K562 (cell line): ENCODE results near the gene PGD. TPM values are rescaled to one million over a fixed set of nuclear protein-coding genes. Genes with fewer than 3 reads are reported as not detected.

ENCODE experiments used
- ADNP ChIP-seq: fragments of 200-800 bp; sonication (Bioruptor generic); IDR thresholded peaks from 2 replicates; pipeline ENCODE4 v1.6.1; 2016; ENCODE audit warnings: missing genetic modification characterization, missing compliant biosample characterization
- ETV6 ChIP-seq, 3 experiments: fragments of 150-350 bp in 1 of 3; sonication (generic) in 1 of 3; formaldehyde crosslinking in 1 of 3; IDR thresholded peaks; 2 replicates each; pipeline versions ENCODE4 v1.6.1 to v1.8.0; 2014 to 2022; ENCODE audit warnings: borderline replicate concordance in 2 of 3, low read depth in 2 of 3, antibody characterized with exemption in 1 of 3, low read length in 1 of 3, mild to moderate bottlenecking in 1 of 3, missing genetic modification reagents in 1 of 3
- HDAC6 ChIP-seq: IDR thresholded peaks from 2 replicates; pipeline ENCODE4 v1.6.1; 2012; ENCODE audit warnings: low read depth, mild to moderate bottlenecking, control low read depth, inconsistent platforms, low read length, moderate library complexity
- HMG20A ChIP-seq: fragments of 450-650 bp; formaldehyde crosslinking; conservative IDR thresholded peaks from 2 replicates; pipeline ENCODE4 v1.4.0; 2020; ENCODE audit warnings: mild to moderate bottlenecking, mixed read lengths
- MECOM ChIP-seq: fragments of 250-450 bp; sonication (Bioruptor Pico); IDR thresholded peaks from 2 replicates; pipeline ENCODE4 v1.8.0; 2022; ENCODE audit warnings: inconsistent platforms
- NUFIP1 ChIP-seq: fragments of 450-650 bp; IDR thresholded peaks from 2 replicates; pipeline ENCODE4 v1.6.1; 2018; ENCODE audit not compliant: partially characterized antibody
- SMC3 ChIP-seq: conservative IDR thresholded peaks from 2 replicates; pipeline ENCODE4 v1.6.1; 2011; ENCODE audit warnings: low read depth, low read length, improper control_type of control experiment; ENCODE audit not compliant: insufficient read depth
- ZFP36 ChIP-seq: fragments of 150-350 bp; IDR thresholded peaks from 2 replicates; pipeline ENCODE4 v1.6.1; 2018; ENCODE audit warnings: low read length, low read depth; ENCODE audit not compliant: partially characterized antibody
- ZKSCAN8 ChIP-seq: fragments of 200-800 bp; sonication (Bioruptor generic); IDR thresholded peaks from 2 replicates; pipeline ENCODE4 v1.6.1; 2016; ENCODE audit warnings: missing genetic modification characterization, missing compliant biosample characterization
- ZNF384 ChIP-seq: IDR thresholded peaks from 2 replicates; pipeline ENCODE4 v1.6.1; 2012; ENCODE audit warnings: low read depth, low read length, improper control_type of control experiment
- ZZZ3 ChIP-seq: fragments of 450-650 bp; IDR thresholded peaks from 2 replicates; pipeline ENCODE4 v1.6.1; 2016; ENCODE audit warnings: antibody characterized with exemption, mild to moderate bottlenecking, moderate library complexity
- polyA plus RNA-seq, 8 experiments: library from polyadenylated mRNA; depleted of rRNA in 4 of 8; stranded (reverse) in 5 of 8; unstranded in 3 of 8; fragments of >200 nt; fragmentation: Nextera tagmentation in 2 of 8; fragmentation: Illumina TruSeq in 1 of 8; extraction: Ambion mirVana in 2 of 8; extraction: Trizol in 1 of 8; gene quantifications; 2 replicates each; pipeline versions ENCODE4 v1.2.1 to v1.2.3, GENCODE V29; 2011 to 2014; ENCODE audit warnings: inconsistent platforms in 1 of 8, missing spikeins in 1 of 8
- total RNA-seq, 7 experiments: library from RNA; depleted of rRNA in 6 of 7; stranded (reverse); fragments of >200 nt in 6 of 7; fragmentation: Illumina TruSeq in 2 of 7; extraction: Trizol in 2 of 7; gene quantifications; 2 replicates each; pipeline versions ENCODE4 v1.2.1 to v1.2.3, GENCODE V29; 2011 to 2021; ENCODE audit warnings: low replicate concordance in 1 of 7
- TF ChIP-seq, protein P1 (sequence below): fragments of 450-650 bp; formaldehyde crosslinking; IDR thresholded peaks from 2 replicates; pipeline ENCODE4 v1.4.0; 2022; ENCODE audit warnings: missing genetic modification characterization
- TF ChIP-seq, protein P2 (sequence below): fragments of 250-450 bp; sonication (Bioruptor Pico); IDR thresholded peaks from 2 replicates; pipeline ENCODE4 v1.5.0; 2021
- TF ChIP-seq, protein P3 (sequence below): fragments of 250-450 bp; sonication (Bioruptor Pico); IDR thresholded peaks from 2 replicates; pipeline ENCODE4 v1.5.0; 2020; ENCODE audit warnings: mild to moderate bottlenecking, borderline replicate concordance
- TF ChIP-seq, protein P4 (sequence below): IDR thresholded peaks from 3 replicates; pipeline ENCODE4 v1.6.1; 2011; ENCODE audit warnings: borderline replicate concordance, mild to moderate bottlenecking, moderate library complexity; ENCODE audit not compliant: insufficient read length; ENCODE audit errors: extremely low read depth
- TF ChIP-seq, protein P5 (sequence below): fragments of 450-650 bp; formaldehyde crosslinking; IDR thresholded peaks from 2 replicates; pipeline ENCODE4 v1.4.0; 2020; ENCODE audit warnings: mild to moderate bottlenecking, moderate library complexity

PGD gene
- total and polyA plus RNA-seq, 9 of the 15 experiments (the other 6 are each of a cell fraction or from before 2014, with no cell fraction given): 177 to 542 (median 270) TPM

DNA sequence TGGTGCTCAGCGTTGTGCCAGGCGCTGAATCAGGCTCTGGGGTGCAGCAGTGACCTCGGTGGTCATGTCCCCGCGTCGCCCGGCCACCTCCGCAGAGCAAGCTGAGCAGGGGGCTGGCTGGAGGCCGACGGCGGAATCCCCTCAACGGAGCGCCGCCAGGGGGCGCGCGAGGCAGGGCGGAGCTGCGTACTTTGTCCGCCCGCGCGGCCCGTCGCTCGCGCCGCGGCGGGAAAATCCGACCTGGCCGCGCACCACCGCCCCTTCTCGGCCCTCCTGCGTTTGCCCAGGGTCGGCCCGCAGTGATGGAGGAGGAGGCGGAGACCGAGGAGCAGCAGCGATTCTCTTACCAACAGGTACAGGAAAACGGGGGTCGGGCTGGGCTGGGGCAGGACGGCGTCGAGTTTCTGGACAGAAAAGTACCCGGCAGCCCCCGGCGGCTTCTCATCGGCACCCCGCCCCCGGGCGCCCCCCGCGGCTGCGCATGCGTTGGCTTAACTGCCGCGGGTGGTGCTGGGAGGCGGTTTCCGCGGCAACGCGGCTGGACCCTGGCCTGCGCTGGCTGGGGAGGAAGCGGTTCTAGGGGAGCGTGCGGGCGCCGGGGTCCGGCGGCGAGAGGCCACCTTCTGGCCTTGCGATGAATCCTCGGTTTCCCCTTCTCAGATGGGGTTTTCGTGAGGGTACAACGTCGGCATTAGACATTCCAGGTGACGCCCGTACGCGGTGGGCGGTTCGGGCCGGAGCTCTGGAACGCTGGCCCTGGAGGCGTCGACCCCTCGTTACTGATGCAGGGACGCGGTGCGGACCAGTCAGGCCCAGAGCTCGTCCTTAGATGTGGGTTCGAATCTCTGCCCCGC, 31.6 kb downstream of the PGD start, which contains the start of gene CENPS (continued):
- TF ChIP-seq, protein P1, sequence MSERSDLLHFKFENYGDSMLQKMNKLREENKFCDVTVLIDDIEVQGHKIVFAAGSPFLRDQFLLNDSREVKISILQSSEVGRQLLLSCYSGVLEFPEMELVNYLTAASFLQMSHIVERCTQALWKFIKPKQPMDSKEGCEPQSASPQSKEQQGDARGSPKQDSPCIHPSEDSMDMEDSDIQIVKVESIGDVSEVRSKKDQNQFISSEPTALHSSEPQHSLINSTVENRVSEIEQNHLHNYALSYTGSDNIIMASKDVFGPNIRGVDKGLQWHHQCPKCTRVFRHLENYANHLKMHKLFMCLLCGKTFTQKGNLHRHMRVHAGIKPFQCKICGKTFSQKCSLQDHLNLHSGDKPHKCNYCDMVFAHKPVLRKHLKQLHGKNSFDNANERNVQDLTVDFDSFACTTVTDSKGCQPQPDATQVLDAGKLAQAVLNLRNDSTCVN (CRISPR knock-in tag): 0 out of 2 replicates have a peak, but pooled peaks have one; percentile 25
- TF ChIP-seq ADNP (tag) (no peak), MECOM (CRISPR knock-in tag) (0 out of 2 replicates have a peak, but pooled peaks have one; percentile 44), ETV6 (IDR thresholded peaks at IDR 0.05; ENCODE audit: borderline replicate concordance in 1 of 2, low read depth in 2 of 2, low read length in 1 of 2) (no peak), ETV6 (CRISPR knock-in tag; IDR thresholded peaks at IDR 0.05; ENCODE audit: borderline replicate concordance) (0 out of 2 replicates have a peak, but pooled peaks have one; percentile 84), SMC3 (peak; percentile 98), HMG20A (CRISPR knock-in tag) (no peak), ZFP36 (peak; percentile 17), HDAC6 (no peak), ZNF384 (0 out of 2 replicates have a peak, but pooled peaks have one; percentile 43), NUFIP1 (peak; percentile 89), ZKSCAN8 (CRISPR knock-in tag) (no peak), ZZZ3 (peak; percentile 82)
- TF ChIP-seq, protein P2, sequence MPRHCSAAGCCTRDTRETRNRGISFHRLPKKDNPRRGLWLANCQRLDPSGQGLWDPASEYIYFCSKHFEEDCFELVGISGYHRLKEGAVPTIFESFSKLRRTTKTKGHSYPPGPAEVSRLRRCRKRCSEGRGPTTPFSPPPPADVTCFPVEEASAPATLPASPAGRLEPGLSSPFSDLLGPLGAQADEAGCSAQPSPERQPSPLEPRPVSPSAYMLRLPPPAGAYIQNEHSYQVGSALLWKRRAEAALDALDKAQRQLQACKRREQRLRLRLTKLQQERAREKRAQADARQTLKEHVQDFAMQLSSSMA: peak; percentile 32; the same call in 1 of the 2 replicates
- TF ChIP-seq, protein P3, sequence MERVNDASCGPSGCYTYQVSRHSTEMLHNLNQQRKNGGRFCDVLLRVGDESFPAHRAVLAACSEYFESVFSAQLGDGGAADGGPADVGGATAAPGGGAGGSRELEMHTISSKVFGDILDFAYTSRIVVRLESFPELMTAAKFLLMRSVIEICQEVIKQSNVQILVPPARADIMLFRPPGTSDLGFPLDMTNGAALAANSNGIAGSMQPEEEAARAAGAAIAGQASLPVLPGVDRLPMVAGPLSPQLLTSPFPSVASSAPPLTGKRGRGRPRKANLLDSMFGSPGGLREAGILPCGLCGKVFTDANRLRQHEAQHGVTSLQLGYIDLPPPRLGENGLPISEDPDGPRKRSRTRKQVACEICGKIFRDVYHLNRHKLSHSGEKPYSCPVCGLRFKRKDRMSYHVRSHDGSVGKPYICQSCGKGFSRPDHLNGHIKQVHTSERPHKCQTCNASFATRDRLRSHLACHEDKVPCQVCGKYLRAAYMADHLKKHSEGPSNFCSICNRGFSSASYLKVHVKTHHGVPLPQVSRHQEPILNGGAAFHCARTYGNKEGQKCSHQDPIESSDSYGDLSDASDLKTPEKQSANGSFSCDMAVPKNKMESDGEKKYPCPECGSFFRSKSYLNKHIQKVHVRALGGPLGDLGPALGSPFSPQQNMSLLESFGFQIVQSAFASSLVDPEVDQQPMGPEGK (CRISPR knock-in tag): no peak
- TF ChIP-seq, protein P4, sequence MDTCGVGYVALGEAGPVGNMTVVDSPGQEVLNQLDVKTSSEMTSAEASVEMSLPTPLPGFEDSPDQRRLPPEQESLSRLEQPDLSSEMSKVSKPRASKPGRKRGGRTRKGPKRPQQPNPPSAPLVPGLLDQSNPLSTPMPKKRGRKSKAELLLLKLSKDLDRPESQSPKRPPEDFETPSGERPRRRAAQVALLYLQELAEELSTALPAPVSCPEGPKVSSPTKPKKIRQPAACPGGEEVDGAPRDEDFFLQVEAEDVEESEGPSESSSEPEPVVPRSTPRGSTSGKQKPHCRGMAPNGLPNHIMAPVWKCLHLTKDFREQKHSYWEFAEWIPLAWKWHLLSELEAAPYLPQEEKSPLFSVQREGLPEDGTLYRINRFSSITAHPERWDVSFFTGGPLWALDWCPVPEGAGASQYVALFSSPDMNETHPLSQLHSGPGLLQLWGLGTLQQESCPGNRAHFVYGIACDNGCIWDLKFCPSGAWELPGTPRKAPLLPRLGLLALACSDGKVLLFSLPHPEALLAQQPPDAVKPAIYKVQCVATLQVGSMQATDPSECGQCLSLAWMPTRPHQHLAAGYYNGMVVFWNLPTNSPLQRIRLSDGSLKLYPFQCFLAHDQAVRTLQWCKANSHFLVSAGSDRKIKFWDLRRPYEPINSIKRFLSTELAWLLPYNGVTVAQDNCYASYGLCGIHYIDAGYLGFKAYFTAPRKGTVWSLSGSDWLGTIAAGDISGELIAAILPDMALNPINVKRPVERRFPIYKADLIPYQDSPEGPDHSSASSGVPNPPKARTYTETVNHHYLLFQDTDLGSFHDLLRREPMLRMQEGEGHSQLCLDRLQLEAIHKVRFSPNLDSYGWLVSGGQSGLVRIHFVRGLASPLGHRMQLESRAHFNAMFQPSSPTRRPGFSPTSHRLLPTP: peak; percentile 58
- TF ChIP-seq, protein P5, sequence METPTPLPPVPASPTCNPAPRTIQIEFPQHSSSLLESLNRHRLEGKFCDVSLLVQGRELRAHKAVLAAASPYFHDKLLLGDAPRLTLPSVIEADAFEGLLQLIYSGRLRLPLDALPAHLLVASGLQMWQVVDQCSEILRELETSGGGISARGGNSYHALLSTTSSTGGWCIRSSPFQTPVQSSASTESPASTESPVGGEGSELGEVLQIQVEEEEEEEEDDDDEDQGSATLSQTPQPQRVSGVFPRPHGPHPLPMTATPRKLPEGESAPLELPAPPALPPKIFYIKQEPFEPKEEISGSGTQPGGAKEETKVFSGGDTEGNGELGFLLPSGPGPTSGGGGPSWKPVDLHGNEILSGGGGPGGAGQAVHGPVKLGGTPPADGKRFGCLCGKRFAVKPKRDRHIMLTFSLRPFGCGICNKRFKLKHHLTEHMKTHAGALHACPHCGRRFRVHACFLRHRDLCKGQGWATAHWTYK (CRISPR knock-in tag): peak; percentile 88; the same call in 1 of the 2 replicates
